MM.1S (cell line): ENCODE data around the gene SEMA3G.

Source experiments
- CTCF ChIP-seq: fragments of 300-600 bp; sonication (generic); IDR thresholded peaks from 2 replicates; pipeline ENCODE4 v1.5.1; 2016; ENCODE audit warnings: antibody characterized with exemption, low read length, mixed read lengths
- EZH2 ChIP-seq: fragments of 300-600 bp; sonication (generic); optimal IDR thresholded peaks from 2 replicates; pipeline ENCODE3; 2017; ENCODE audit warnings: low read depth, mild to moderate bottlenecking, antibody characterized with exemption, low read length, mixed read lengths

GRCh38 chr3:52488746-52489145 lies 43.8 kb upstream of the SEMA3G start:
- TF ChIP-seq CTCF (no peak), EZH2 (no peak)
